ENCODE measurements around the gene GATA1. TPM values are rescaled to one million over a fixed set of nuclear protein-coding genes. Genes with fewer than 3 reads are reported as not detected.

GATA1 gene
- total RNA-seq, 3 donors from 2014 or later: not detected

DNA sequence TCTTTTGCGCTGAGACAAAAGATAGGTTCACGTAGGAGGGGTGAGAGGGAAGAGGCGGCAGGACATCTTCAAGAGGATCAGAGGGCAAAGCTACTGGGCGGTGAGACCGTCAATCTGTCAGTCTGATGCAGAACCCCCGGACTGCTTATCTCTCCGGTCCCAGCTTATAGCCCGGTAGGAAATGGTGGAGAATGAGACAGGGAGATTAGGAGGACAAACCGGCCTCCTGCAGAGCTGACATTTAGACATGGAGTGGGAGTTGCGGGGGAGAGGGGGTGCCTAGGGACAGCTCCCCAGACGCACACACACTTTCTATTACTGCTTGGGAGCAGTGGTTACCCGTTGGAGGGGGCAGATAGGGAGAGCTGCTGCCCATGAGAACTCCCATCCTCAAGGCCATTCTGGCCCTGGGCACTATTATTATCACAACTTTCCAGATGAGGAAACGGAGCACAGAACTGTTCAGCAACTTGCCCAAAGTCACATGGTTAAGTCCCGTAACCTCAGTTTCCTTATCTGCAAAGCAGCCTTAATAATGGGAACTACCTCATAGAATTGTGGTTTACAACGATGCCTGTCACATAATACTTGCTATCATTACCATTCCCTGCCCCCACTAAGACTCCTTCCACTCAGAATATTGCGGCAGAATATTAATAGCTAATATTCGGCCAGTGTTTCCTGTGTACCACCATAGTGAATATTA is 14.3 kb downstream of the GATA1 start:
- intact Hi-C loops (cut with DNase I; ENCODE audit: low total_unique reads): no loop called here
- no peak for DNase-seq (ENCODE audit: low spot score in 2 of 2)
- TF ChIP-seq, protein P1, sequence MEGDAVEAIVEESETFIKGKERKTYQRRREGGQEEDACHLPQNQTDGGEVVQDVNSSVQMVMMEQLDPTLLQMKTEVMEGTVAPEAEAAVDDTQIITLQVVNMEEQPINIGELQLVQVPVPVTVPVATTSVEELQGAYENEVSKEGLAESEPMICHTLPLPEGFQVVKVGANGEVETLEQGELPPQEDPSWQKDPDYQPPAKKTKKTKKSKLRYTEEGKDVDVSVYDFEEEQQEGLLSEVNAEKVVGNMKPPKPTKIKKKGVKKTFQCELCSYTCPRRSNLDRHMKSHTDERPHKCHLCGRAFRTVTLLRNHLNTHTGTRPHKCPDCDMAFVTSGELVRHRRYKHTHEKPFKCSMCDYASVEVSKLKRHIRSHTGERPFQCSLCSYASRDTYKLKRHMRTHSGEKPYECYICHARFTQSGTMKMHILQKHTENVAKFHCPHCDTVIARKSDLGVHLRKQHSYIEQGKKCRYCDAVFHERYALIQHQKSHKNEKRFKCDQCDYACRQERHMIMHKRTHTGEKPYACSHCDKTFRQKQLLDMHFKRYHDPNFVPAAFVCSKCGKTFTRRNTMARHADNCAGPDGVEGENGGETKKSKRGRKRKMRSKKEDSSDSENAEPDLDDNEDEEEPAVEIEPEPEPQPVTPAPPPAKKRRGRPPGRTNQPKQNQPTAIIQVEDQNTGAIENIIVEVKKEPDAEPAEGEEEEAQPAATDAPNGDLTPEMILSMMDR (IDR thresholded peaks at IDR 0.05): no peak
- TF ChIP-seq POLR2AphosphoS5 (IDR thresholded peaks at IDR 0.05) (no peak), POLR2A (IDR thresholded peaks at IDR 0.05) (no peak)
- H3K4me1 ChIP-seq: no peaks in the 10 kb centered on the region
- H3K9me3 ChIP-seq: no peaks in the 10 kb centered on the region
- peak overlapping the region; percentile 54 to 77 (median 56) for H3K4me3 ChIP-seq
- H3K27me3 ChIP-seq: peaks cover 0 to 23% of the 10 kb centered on the region in 2 donors
- H3K27ac ChIP-seq: peak overlapping the region; percentile 92 to 95
- no peaks in the 10 kb centered on the region for H3K36me3 ChIP-seq

DNA sequence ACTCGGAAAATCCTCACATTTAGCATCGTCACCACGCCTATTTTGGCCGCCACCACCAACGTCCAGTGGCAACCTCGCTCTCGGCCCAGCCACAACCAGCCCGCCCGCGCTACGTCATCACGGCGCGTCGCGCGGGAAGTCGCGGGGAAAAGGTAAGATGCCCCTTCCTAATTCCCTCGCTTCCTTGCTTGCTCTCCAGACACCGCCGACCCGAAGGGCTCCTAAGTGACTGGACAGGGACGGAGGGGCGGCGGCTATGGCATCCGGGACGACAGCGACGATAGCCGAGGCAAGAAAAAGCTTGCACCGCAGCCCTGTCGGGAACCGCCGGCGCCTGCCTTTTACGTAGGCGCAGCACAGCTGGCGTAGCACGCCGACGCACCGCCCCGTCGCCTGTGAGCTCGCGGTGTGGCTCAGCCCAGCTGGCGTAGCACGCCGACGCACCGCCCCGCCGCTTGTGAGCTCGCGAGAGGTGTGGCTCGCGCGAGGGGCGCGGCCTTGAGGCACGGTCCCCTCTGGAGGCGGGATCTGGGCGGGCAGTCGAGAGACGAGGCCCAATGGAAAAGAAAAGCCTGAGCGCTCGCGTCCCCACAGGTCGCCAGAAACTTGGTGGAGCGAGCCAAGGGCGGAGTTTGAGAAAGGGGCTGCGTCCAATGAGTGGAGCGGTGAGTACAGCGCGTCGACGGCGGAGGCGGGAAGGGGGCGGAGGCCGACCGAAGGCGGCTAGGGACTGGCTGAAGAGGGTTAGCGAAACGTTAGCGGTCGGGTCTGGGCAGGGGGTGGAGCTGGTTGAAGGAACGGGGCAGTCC is 15.1 kb downstream of the GATA1 start, which contains the start of gene HDAC6:
Gene HDAC6, plus strand, starts transcription at position 788 of the 809 bp plus-strand sequence. CDS start 626 bp downstream, outside the sequence.
- Histone ChIP-seq H3K36me3 (no peaks in the 10 kb centered on the region), H3K4me1 (no peaks in the 10 kb centered on the region), H3K9me3 (no peaks in the 10 kb centered on the region), H3K27me3 (peaks cover 0 to 20% of the 10 kb centered on the region in 2 donors), H3K27ac (peak within 1 kb of the TSS; percentile 93 to 97), H3K4me3 (peak within 1 kb of the TSS; percentile 54 to 77 (median 56))
- intact Hi-C loops (cut with DNase I; ENCODE audit: low total_unique reads): no loop called here
- peak; percentile 95 to 97 for DNase-seq (ENCODE audit: low spot score in 2 of 2)
- TF ChIP-seq POLR2A (IDR thresholded peaks at IDR 0.05) (no peak), POLR2AphosphoS5 (IDR thresholded peaks at IDR 0.05) (peak; percentile 76 to 93 (median 86))

DNA sequence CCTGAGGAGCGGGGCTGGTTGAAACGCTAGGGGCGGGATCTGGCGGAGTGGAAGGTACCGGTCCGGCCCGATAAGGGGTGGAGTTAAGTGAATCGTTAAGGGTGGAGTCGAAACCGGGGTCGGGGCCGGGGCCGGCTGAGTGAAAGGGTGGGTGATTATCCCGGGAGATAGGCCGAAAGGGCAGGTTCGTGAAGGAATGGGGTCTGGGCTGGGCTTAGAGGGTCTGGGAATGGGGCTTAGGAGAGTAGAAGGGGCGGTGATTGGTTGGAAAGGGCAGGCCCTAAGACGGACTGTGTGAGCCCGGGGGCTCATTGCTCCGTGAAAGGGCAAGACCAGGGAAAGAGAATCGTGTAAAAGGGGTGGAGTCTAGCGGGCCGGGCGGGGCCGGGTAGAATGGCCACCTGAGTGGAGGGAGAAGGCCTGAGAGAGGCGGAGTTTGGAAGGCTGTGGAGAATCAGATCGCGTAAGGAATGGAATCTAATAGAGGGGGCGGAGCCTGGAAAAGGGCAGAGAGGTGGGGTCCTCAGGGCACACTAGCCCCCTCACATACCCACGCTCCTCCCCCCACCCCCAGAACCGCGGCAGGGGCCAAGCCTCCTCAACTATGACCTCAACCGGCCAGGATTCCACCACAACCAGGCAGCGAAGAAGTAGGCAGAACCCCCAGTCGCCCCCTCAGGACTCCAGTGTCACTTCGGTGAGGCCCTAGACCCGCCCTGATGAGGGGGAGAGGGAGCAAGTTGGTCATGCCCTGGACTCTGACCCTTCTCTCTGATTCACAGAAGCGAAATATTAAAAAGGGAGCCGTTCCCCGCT is 15.9 kb downstream of the GATA1 start:
- peaks cover 0 to 16% of the 10 kb centered on the region in 2 donors for H3K27me3 ChIP-seq
- H3K4me3 ChIP-seq: peak overlapping the region; percentile 54 to 73 (median 55)
- peak overlapping the region; percentile 93 to 97 for H3K27ac ChIP-seq
- H3K4me1 ChIP-seq: no peaks in the 10 kb centered on the region
- no peaks in the 10 kb centered on the region for H3K9me3 ChIP-seq
- DNase-seq (ENCODE audit: low spot score in 2 of 2): peak; percentile 82 to 91
- H3K36me3 ChIP-seq: no peaks in the 10 kb centered on the region
- intact Hi-C loops (cut with DNase I; ENCODE audit: low total_unique reads): no loop called here
- TF ChIP-seq, protein P1 (IDR thresholded peaks at IDR 0.05): no peak
- TF ChIP-seq POLR2A (IDR thresholded peaks at IDR 0.05) (peak; percentile 65), POLR2AphosphoS5 (IDR thresholded peaks at IDR 0.05) (peak in 2 of 3 donors; percentile 23 to 45)

DNA sequence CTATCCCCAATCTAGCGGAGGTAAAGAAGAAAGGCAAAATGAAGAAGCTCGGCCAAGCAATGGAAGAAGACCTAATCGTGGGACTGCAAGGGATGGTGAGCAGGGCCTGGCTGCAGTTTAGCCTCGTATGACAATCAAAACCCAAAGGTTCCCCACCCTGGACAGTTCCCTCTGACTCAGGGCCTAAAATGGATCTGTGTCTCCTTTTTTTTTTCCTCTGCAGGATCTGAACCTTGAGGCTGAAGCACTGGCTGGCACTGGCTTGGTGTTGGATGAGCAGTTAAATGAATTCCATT is 16.5 kb downstream of the GATA1 start:
- Histone ChIP-seq H3K9me3 (no peaks in the 10 kb centered on the region), H3K27me3 (peaks cover 0 to 15% of the 10 kb centered on the region in 2 donors), H3K36me3 (no peaks in the 10 kb centered on the region), H3K4me3 (peak overlapping the region; percentile 54 to 73 (median 55)), H3K27ac (peak overlapping the region; percentile 93 to 97), H3K4me1 (no peaks in the 10 kb centered on the region)
- intact Hi-C loops (cut with DNase I; ENCODE audit: low total_unique reads): no loop called here
- DNase-seq (ENCODE audit: low spot score in 2 of 2): no peak
- TF ChIP-seq, protein P1 (IDR thresholded peaks at IDR 0.05): no peak
- TF ChIP-seq POLR2A (IDR thresholded peaks at IDR 0.05) (no peak), POLR2AphosphoS5 (IDR thresholded peaks at IDR 0.05) (no peak)

DNA sequence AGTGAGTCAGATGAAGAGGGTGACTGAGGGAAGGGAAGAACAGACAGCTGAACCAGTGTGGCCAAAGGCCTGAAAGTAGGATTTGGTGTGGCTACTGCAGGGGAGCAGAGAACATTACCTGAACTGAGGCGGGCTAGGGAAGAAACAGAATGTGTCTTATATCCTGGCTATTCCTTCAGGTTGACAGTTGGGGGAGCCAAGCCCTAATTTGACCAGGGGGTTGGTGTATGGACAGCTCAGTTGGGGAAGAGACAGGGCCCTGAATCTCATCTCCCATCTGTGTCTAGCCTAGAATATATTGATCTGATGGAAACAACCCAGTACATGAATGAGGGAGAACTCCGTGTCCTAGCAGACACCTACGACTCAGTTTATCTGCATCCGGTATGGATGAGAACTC is 19.7 kb downstream of the GATA1 start:
- Histone ChIP-seq H3K4me1 (no peaks in the 10 kb centered on the region), H3K27me3 (peaks cover 0 to 7% of the 10 kb centered on the region in 2 donors), H3K27ac (no peak overlapping the region), H3K9me3 (no peaks in the 10 kb centered on the region), H3K36me3 (no peaks in the 10 kb centered on the region), H3K4me3 (no peak overlapping the region)
- TF ChIP-seq POLR2A (IDR thresholded peaks at IDR 0.05): no peak
- TF ChIP-seq, protein P1 (IDR thresholded peaks at IDR 0.05): no peak
- TF ChIP-seq POLR2AphosphoS5 (IDR thresholded peaks at IDR 0.05): no peak
- intact Hi-C loops (cut with DNase I; ENCODE audit: low total_unique reads): no loop called here
- no peak for DNase-seq (ENCODE audit: low spot score in 2 of 2)

Measured in breast epithelium (tissue), 4 donors.